Neural progenitor cell (in vitro differentiated cells): ENCODE measurements around the gene OR5A2.

ENCODE experiments used
- CTCF ChIP-seq: fragments of 200-600 bp; sonication (generic); IDR thresholded peaks from 2 replicates; pipeline ENCODE4 v1.5.1; 2017; ENCODE audit warnings: antibody characterized with exemption, mild to moderate bottlenecking
- EZH2 ChIP-seq: fragments of 200-600 bp; sonication (generic); IDR thresholded peaks from 2 replicates; pipeline ENCODE4 v1.6.1; 2017; ENCODE audit warnings: antibody characterized with exemption, mild to moderate bottlenecking, moderate library complexity
- EZH2phosphoT487 ChIP-seq: fragments of 200-600 bp; sonication (generic); IDR thresholded peaks from 2 replicates; pipeline ENCODE4 v1.6.1; 2017; ENCODE audit warnings: antibody characterized with exemption

GRCh38 chr11:59463190-59463641 lies 37.0 kb upstream of the OR5A2 start:
- TF ChIP-seq CTCF (no peak), EZH2phosphoT487 (no peak), EZH2 (no peak)
